Thoracic aorta (tissue), 2 donors: ENCODE data around the gene ANKRD23. TPM values are rescaled to one million over a fixed set of nuclear protein-coding genes. Genes with fewer than 3 reads are reported as not detected.

ENCODE experiments used
- ATAC-seq: fragments of 150-250 bp; one replicate; pipeline ENCODE4 v1.8.0; 2017; ENCODE audit warnings: low read depth; ENCODE audit not compliant: insufficient number of reproducible peaks, low FRiP score
- DNase-seq: peaks from one replicate; pipeline ENCODE4 v3.0.0-alpha.2; 2020; ENCODE audit warnings: low spot score
- H3K27ac ChIP-seq, 2 donors: fragments of 200-600 bp; sonication (generic); 1 replicate in 1 of 2; 2 replicates in 1 of 2; pipeline ENCODE4 v1.5.1; 2016; ENCODE audit warnings: mild to moderate bottlenecking in 2 of 2, moderate library complexity in 2 of 2
- H3K27me3 ChIP-seq: fragments of 200-600 bp; sonication (generic); replicated peaks from 2 replicates; pipeline ENCODE4 v1.6.0; 2016; ENCODE audit warnings: mild to moderate bottlenecking; ENCODE audit not compliant: insufficient read depth
- H3K36me3 ChIP-seq: fragments of 200-600 bp; sonication (generic); one replicate; pipeline ENCODE4 v1.5.1; 2016
- H3K4me1 ChIP-seq, 2 donors: fragments of 200-600 bp; sonication (generic); 1 replicate in 1 of 2; 2 replicates in 1 of 2; pipeline versions ENCODE4 v1.5.1 to v1.6.0; 2016; ENCODE audit warnings: low read depth in 2 of 2, mild to moderate bottlenecking in 1 of 2; ENCODE audit not compliant: control insufficient read depth in 1 of 2
- H3K4me3 ChIP-seq: fragments of 200-600 bp; sonication (generic); 2 replicates; pipeline ENCODE4 v1.5.1; 2016; ENCODE audit warnings: mild to moderate bottlenecking
- H3K9me3 ChIP-seq: fragments of 200-600 bp; sonication (generic); 2 replicates; pipeline ENCODE4 v1.5.1; 2016
- total RNA-seq, 2 donors: library from RNA; depleted of rRNA; stranded (reverse); fragments of >200 nt; gene quantifications; one replicate each; pipeline versions ENCODE4 v1.1.0 to v1.2.3, GENCODE V29; 2016
- TF ChIP-seq, protein P1 (sequence below): fragments of 200-600 bp; sonication (generic); IDR thresholded peaks from one replicate; pipeline ENCODE4 v1.5.1; 2019; ENCODE audit warnings: antibody characterized with exemption

Gene ANKRD23
- total RNA-seq, 2 donors from 2014 or later, result 6.0 to 8.4 TPM

GRCh38 chr2:96856776-96857666 lies 13.2 kb upstream of the ANKRD23 start:
- ATAC-seq, result no peak

DNA sequence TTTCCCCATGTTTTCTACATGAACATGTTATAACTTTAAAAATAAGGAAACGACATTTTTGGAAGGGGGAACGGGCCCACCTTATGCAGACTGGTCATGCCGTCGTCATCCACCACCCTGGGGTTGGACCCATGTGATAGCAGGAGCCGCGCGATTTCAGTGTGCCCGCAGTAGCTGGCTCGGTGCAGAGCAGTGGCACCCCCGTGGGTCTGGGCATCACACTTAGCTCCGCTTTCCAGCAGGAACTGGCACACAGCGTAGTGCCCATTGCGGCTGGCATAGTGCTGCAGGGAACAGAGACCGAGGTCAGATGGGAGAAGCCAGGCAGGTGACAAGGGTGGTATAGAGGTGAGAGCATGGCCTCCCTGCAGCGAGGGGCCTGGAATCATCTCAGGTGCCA lies 9.5 kb upstream of the ANKRD23 start:
- TF ChIP-seq, protein P1, sequence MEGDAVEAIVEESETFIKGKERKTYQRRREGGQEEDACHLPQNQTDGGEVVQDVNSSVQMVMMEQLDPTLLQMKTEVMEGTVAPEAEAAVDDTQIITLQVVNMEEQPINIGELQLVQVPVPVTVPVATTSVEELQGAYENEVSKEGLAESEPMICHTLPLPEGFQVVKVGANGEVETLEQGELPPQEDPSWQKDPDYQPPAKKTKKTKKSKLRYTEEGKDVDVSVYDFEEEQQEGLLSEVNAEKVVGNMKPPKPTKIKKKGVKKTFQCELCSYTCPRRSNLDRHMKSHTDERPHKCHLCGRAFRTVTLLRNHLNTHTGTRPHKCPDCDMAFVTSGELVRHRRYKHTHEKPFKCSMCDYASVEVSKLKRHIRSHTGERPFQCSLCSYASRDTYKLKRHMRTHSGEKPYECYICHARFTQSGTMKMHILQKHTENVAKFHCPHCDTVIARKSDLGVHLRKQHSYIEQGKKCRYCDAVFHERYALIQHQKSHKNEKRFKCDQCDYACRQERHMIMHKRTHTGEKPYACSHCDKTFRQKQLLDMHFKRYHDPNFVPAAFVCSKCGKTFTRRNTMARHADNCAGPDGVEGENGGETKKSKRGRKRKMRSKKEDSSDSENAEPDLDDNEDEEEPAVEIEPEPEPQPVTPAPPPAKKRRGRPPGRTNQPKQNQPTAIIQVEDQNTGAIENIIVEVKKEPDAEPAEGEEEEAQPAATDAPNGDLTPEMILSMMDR, result no peak
- H3K27me3 ChIP-seq, result no peaks in the 10 kb centered on the region
- H3K27ac ChIP-seq, result no peak overlapping the region
- ATAC-seq (no peak), DNase-seq (no peak)
- peaks cover 26% of the 10 kb centered on the region for H3K36me3 ChIP-seq
- no peak overlapping the region for H3K4me3 ChIP-seq
- peaks cover 7 to 10% of the 10 kb centered on the region in 2 donors for H3K4me1 ChIP-seq
- H3K9me3 ChIP-seq, result no peaks in the 10 kb centered on the region

More at GRCh38 chr2:96856776-96857666, 13.2 kb upstream of the ANKRD23 start:
- no peaks in the 10 kb centered on the region for H3K9me3 ChIP-seq
- H3K4me1 ChIP-seq, result peaks cover 16 to 30% of the 10 kb centered on the region in 2 donors
- H3K27me3 ChIP-seq, result no peaks in the 10 kb centered on the region
- H3K36me3 ChIP-seq, result peaks cover 30% of the 10 kb centered on the region
- peak overlapping the region; percentile 42 to 86 for H3K27ac ChIP-seq
- no peak for DNase-seq
- TF ChIP-seq, protein P1, result no peak
- H3K4me3 ChIP-seq, result peak overlapping the region; percentile 93

DNA sequence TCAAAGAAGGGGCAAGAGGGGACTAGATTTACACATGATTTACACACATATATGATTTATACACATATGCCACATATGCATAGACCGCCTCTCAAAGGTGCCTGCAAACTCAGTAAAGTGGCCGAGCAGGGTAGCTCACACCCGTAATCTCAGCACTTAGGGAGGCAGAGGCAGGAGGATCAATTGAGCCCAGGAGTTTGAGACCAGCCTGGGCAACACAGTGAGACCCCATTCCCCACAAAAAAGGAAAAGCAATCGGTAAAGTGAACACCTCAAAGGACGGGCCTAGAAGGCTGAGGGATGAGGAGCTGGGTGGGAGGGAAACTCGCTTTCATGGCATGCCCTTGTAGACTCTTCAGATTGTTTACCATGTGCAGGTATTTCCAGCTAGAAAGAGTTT lies 8.8 kb upstream of the ANKRD23 start:
- Histone ChIP-seq H3K9me3 (no peaks in the 10 kb centered on the region), H3K27ac (no peak overlapping the region), H3K4me1 (peaks cover 7 to 10% of the 10 kb centered on the region in 2 donors), H3K27me3 (no peaks in the 10 kb centered on the region), H3K36me3 (peaks cover 29% of the 10 kb centered on the region), H3K4me3 (no peak overlapping the region)
- ATAC-seq (no peak), DNase-seq (no peak)
- TF ChIP-seq, protein P1, result no peak

GRCh38 chr2:96848264-96848663 lies 4.4 kb upstream of the ANKRD23 start:
- Histone ChIP-seq H3K27me3 (no peaks in the 10 kb centered on the region), H3K4me1 (no peaks in the 10 kb centered on the region), H3K27ac (no peak overlapping the region), H3K9me3 (no peaks in the 10 kb centered on the region), H3K4me3 (no peak overlapping the region), H3K36me3 (peaks cover 22% of the 10 kb centered on the region)
- ATAC-seq (no peak), DNase-seq (no peak)
- TF ChIP-seq, protein P1, result no peak

GRCh38 chr2:96847586-96847985 lies 3.8 kb upstream of the ANKRD23 start:
- TF ChIP-seq, protein P1, result no peak
- Histone ChIP-seq H3K36me3 (peaks cover 21% of the 10 kb centered on the region), H3K4me1 (no peaks in the 10 kb centered on the region), H3K27ac (no peak overlapping the region), H3K27me3 (no peaks in the 10 kb centered on the region), H3K9me3 (no peaks in the 10 kb centered on the region), H3K4me3 (no peak overlapping the region)
- no peak for DNase-seq
- no peak for ATAC-seq
